DND-41 (cell line): ENCODE results near the gene SLC45A3.
A peak's percentile ranks its signal among the peaks of the same experiment; 100 is the strongest.

Experiments
- ATAC-seq: fragments of 200-7000 bp; cut with Tn5 transposase; 3 replicates; pipeline ENCODE4 v1.9.1; 2021; ENCODE audit warnings: low read depth; ENCODE audit not compliant: insufficient read depth
- DNase-seq: peaks from one replicate; pipeline ENCODE4 v3.0.0-alpha.2; 2020
- H2AFZ ChIP-seq: 2 replicates; pipeline ENCODE4 v1.6.0; 2012; ENCODE audit warnings: low read depth, low read length
- H3K27ac ChIP-seq: 2 replicates; pipeline ENCODE4 v1.5.1; 2012; ENCODE audit warnings: low read length, inconsistent platforms
- H3K27me3 ChIP-seq: fragments of 200-600 bp; sonication (generic); 2 replicates; pipeline ENCODE4 v1.6.0; 2012; ENCODE audit warnings: low read length, mild to moderate bottlenecking, inconsistent platforms; ENCODE audit not compliant: insufficient read depth, poor library complexity
- H3K36me3 ChIP-seq: 2 replicates; pipeline ENCODE4 v1.5.1; 2012; ENCODE audit warnings: low read length, inconsistent platforms; ENCODE audit not compliant: insufficient read depth
- H3K4me1 ChIP-seq: 2 replicates; pipeline ENCODE4 v1.5.1; 2012; ENCODE audit warnings: mild to moderate bottlenecking, low read length; ENCODE audit not compliant: insufficient read depth
- H3K4me2 ChIP-seq: 2 replicates; pipeline ENCODE4 v1.6.0; 2012; ENCODE audit warnings: mild to moderate bottlenecking, moderate library complexity, low read length, inconsistent platforms; ENCODE audit not compliant: insufficient read depth
- H3K4me3 ChIP-seq, 2 experiments: fragments of 200-600 bp in 1 of 2; shearing (Covaris generic) in 1 of 2; 2 replicates each; pipeline ENCODE4 v1.5.1; 2012 to 2016; ENCODE audit warnings: inconsistent platforms in 2 of 2, low read length in 2 of 2, mild to moderate bottlenecking in 2 of 2, low read depth in 1 of 2, moderate library complexity in 1 of 2
- H3K79me2 ChIP-seq: 2 replicates; pipeline ENCODE4 v1.6.0; 2012; ENCODE audit warnings: low read length, inconsistent platforms; ENCODE audit not compliant: insufficient read depth
- H3K9ac ChIP-seq: 2 replicates; pipeline ENCODE4 v1.6.0; 2012; ENCODE audit warnings: low read depth, mild to moderate bottlenecking, inconsistent platforms, low read length, moderate library complexity
- H3K9me3 ChIP-seq: 2 replicates; pipeline ENCODE4 v1.5.1; 2012; ENCODE audit warnings: low read length, moderate library complexity, mild to moderate bottlenecking, inconsistent platforms; ENCODE audit not compliant: insufficient read depth, severe bottlenecking
- H4K20me1 ChIP-seq: 2 replicates; pipeline ENCODE4 v1.6.0; 2012; ENCODE audit warnings: low read length; ENCODE audit not compliant: insufficient read depth
- CTCF ChIP-seq: IDR thresholded peaks from 2 replicates; pipeline ENCODE4 v1.5.1; 2012; ENCODE audit warnings: borderline replicate concordance, low read length, moderate library complexity, mild to moderate bottlenecking; ENCODE audit not compliant: poor library complexity, severe bottlenecking; ENCODE audit errors: extremely low read depth
- EZH2 ChIP-seq: IDR thresholded peaks from 3 replicates; pipeline ENCODE4 v1.6.1; 2012; ENCODE audit warnings: borderline replicate concordance, low read depth, mild to moderate bottlenecking, moderate library complexity, low read length, inconsistent platforms; ENCODE audit not compliant: severe bottlenecking

The SLC45A3 gene

GRCh38 chr1:205629751-205630150, 50.6 kb downstream of the SLC45A3 start:
- DNase-seq (no peak), ATAC-seq (no peak)
- Histone ChIP-seq H3K4me3 (peak overlapping the region in 1 of 2 experiments; percentile 65; a peak in 3 of 4 replicates), H3K9me3 (no peaks in the 10 kb centered on the region), H3K79me2 (peaks cover 60% of the 10 kb centered on the region), H3K4me1 (peaks cover 39% of the 10 kb centered on the region), H3K27ac (peak overlapping the region; percentile 94; the same call in 1 of the 2 replicates), H2AFZ (no peak overlapping the region), H4K20me1 (peaks cover 33% of the 10 kb centered on the region), H3K27me3 (no peaks in the 10 kb centered on the region), H3K4me2 (peak overlapping the region; percentile 74), H3K36me3 (peaks cover 29% of the 10 kb centered on the region), H3K9ac (peak overlapping the region; percentile 92)
- TF ChIP-seq CTCF (no peak), EZH2 (no peak)

GRCh38 chr1:205627956-205628355, 52.4 kb downstream of the SLC45A3 start:
- Histone ChIP-seq H4K20me1 (peaks cover 46% of the 10 kb centered on the region), H3K4me1 (peaks cover 38% of the 10 kb centered on the region), H3K27me3 (no peaks in the 10 kb centered on the region), H3K4me3 (no peak overlapping the region), H3K4me2 (peak overlapping the region; percentile 36; the same call in 1 of the 2 replicates), H3K27ac (no peak overlapping the region), H2AFZ (no peak overlapping the region), H3K79me2 (peaks cover 75% of the 10 kb centered on the region), H3K36me3 (peaks cover 43% of the 10 kb centered on the region), H3K9ac (no peak overlapping the region), H3K9me3 (no peaks in the 10 kb centered on the region)
- DNase-seq (no peak), ATAC-seq (no peak)
- TF ChIP-seq EZH2 (no peak), CTCF (no peak)

DNA sequence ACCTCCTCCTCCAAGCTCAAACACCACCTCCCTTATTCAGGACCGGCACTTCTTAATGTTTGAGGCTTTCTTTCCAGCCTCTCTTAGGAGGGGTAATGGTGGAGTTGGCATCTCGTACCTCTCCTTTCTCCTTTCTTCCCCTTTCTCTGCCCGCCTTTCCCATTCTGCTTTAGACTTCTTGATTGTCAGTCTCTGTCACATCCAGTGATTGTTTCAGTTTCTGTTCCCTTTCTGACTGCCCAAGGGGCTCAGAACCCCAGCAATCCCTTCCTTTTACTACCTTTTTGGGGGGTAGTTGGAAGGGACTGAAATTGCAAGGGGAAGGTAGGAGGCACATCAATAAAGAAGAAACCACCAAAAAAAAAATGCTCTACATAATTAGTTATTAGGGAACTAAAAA, 54.1 kb downstream of the SLC45A3 start:
- Histone ChIP-seq H3K4me1 (peaks cover 30% of the 10 kb centered on the region), H4K20me1 (peaks cover 49% of the 10 kb centered on the region), H3K4me3 (no peak overlapping the region), H3K9ac (no peak overlapping the region), H2AFZ (no peak overlapping the region), H3K27me3 (no peaks in the 10 kb centered on the region), H3K27ac (no peak overlapping the region), H3K9me3 (no peaks in the 10 kb centered on the region), H3K4me2 (no peak overlapping the region), H3K79me2 (peaks cover 87% of the 10 kb centered on the region), H3K36me3 (peaks cover 58% of the 10 kb centered on the region)
- no peak for TF ChIP-seq CTCF
- no peak for TF ChIP-seq EZH2
- DNase-seq, result no peak
- no peak for ATAC-seq

DNA sequence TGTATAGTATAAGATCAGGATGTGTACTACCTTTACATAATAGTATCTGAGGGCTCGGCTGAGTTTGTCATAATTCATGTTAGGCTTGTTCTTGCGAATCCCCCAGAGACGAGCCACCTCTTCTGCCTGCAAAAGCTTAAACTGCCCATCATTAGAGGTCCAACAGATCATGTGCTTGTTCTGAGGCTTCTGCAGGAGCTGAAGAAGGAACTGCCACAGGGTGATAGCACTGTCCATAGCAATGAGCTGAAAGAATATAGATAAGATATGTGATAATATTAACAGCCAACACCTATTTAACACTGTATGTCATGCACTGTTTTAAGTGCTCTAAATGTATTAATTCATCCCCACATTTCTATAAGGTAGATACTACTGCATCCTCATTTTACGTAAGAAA, 56.7 kb downstream of the SLC45A3 start:
- no peak overlapping the region for H3K4me3 ChIP-seq
- ATAC-seq (no peak), DNase-seq (no peak)
- no peak overlapping the region for H3K4me2 ChIP-seq
- H3K27ac ChIP-seq, result no peak overlapping the region
- no peaks in the 10 kb centered on the region for H3K9me3 ChIP-seq
- no peak overlapping the region for H2AFZ ChIP-seq
- H4K20me1 ChIP-seq, result peaks cover 45% of the 10 kb centered on the region
- peaks cover 74% of the 10 kb centered on the region for H3K79me2 ChIP-seq
- no peak for TF ChIP-seq EZH2
- no peak for TF ChIP-seq CTCF
- H3K27me3 ChIP-seq, result no peaks in the 10 kb centered on the region
- H3K36me3 ChIP-seq, result peaks cover 78% of the 10 kb centered on the region
- peaks cover 10% of the 10 kb centered on the region; the same call in 1 of the 2 replicates for H3K4me1 ChIP-seq
- H3K9ac ChIP-seq, result no peak overlapping the region
